ENCODE results near the gene ORC1. TPM values are rescaled to one million over a fixed set of nuclear protein-coding genes. Genes with fewer than 3 reads are reported as not detected.

Gene ORC1
- total RNA-seq, 2 experiments from 2014 or later, result 30.3 to 36.7 TPM

GRCh38 chr1:52423055-52423454 lies 18.8 kb upstream of the ORC1 start:
- H3K4me1 Mint-ChIP-seq, result peaks cover 58% of the 10 kb centered on the region
- ChIA-PET CTCF (interaction anchor here (1.0 kb wide), 1 partner anchor 8 kb away, joined by 4 read pairs; no protein-coding TSS in a partner anchor), POLR2A (interaction anchor here (0.8 kb wide), 1 partner anchor 97 kb away, joined by 3 read pairs; no protein-coding TSS in a partner anchor)
- H3K9me3 Mint-ChIP-seq, result no peaks in the 10 kb centered on the region
- peaks cover 71% of the 10 kb centered on the region for H3K36me3 Mint-ChIP-seq (ENCODE audit: low read depth)
- H3K27ac Mint-ChIP-seq, result peak overlapping the region; percentile 68
- H3K27me3 Mint-ChIP-seq, result no peaks in the 10 kb centered on the region
- DNase-seq, result no peak
- H3K4me3 Mint-ChIP-seq, result no peak overlapping the region

GRCh38 chr1:52420713-52421112 lies 16.5 kb upstream of the ORC1 start:
- Mint-ChIP-seq H3K27me3 (no peaks in the 10 kb centered on the region), H3K9me3 (no peaks in the 10 kb centered on the region), H3K4me3 (no peak overlapping the region), H3K4me1 (peaks cover 53% of the 10 kb centered on the region), H3K27ac (no peak overlapping the region), H3K36me3 (ENCODE audit: low read depth) (peaks cover 74% of the 10 kb centered on the region)
- ChIA-PET POLR2A (no interaction called here), CTCF (interaction anchor here (0.7 kb wide), 1 partner anchor 17 kb away, joined by 3 read pairs; the partner anchor contains the start of genes ORC1 and PRPF38A)
- DNase-seq, result no peak

- Mint-ChIP-seq H3K27me3 (no peaks in the 10 kb centered on the region), H3K9me3 (no peaks in the 10 kb centered on the region), H3K4me3 (no peak overlapping the region), H3K27ac (no peak overlapping the region), H3K36me3 (ENCODE audit: low read depth) (peaks cover 80% of the 10 kb centered on the region), H3K4me1 (peaks cover 27% of the 10 kb centered on the region)
- CTCF ChIA-PET, result no interaction called here
- no peak for DNase-seq
- POLR2A ChIA-PET, result no interaction called here
Measured at GRCh38 chr1:52416811-52417210, 12.6 kb upstream of the ORC1 start.

GRCh38 chr1:52414942-52415341 lies 10.7 kb upstream of the ORC1 start:
- Mint-ChIP-seq H3K36me3 (ENCODE audit: low read depth) (peaks cover 85% of the 10 kb centered on the region), H3K4me1 (peaks cover 23% of the 10 kb centered on the region), H3K27me3 (no peaks in the 10 kb centered on the region), H3K4me3 (no peak overlapping the region), H3K9me3 (no peaks in the 10 kb centered on the region), H3K27ac (no peak overlapping the region)
- DNase-seq, result no peak
- CTCF ChIA-PET, result interaction anchor here (0.8 to 2.8 kb wide), 2 partner anchors 9 to 11 kb away, joined by 4 to 7 read pairs; partner anchors contain the start of genes ORC1 and PRPF38A
- POLR2A ChIA-PET, result no interaction called here

GRCh38 chr1:52413410-52413989 lies 9.3 kb upstream of the ORC1 start:
- H3K27me3 Mint-ChIP-seq, result no peaks in the 10 kb centered on the region
- DNase-seq, result no peak
- CTCF ChIA-PET, result interaction anchor here (1.1 to 2.8 kb wide), 2 partner anchors 9 to 273 kb away, joined by 3 to 7 read pairs; partner anchors contain the start of genes ORC1 and PRPF38A
- H3K27ac Mint-ChIP-seq, result no peak overlapping the region
- peaks cover 18% of the 10 kb centered on the region for H3K4me1 Mint-ChIP-seq
- POLR2A ChIA-PET, result no interaction called here
- peaks cover 82% of the 10 kb centered on the region for H3K36me3 Mint-ChIP-seq (ENCODE audit: low read depth)
- no peak overlapping the region for H3K4me3 Mint-ChIP-seq
- no peaks in the 10 kb centered on the region for H3K9me3 Mint-ChIP-seq

GRCh38 chr1:52404975-52405338 lies 734 bp upstream of the ORC1 start:
- H3K27me3 Mint-ChIP-seq, result no peaks in the 10 kb centered on the region
- H3K4me1 Mint-ChIP-seq, result peaks cover 60% of the 10 kb centered on the region
- H3K27ac Mint-ChIP-seq, result peak overlapping the region; percentile 99
- POLR2A ChIA-PET, result interaction anchor here (0.6 to 1.6 kb wide), 3 partner anchors 20 to 149 kb away, joined by 3 to 9 read pairs (median 3); partner anchors contain the start of gene TUT4
- no peak for DNase-seq
- CTCF ChIA-PET, result interaction anchor here (0.6 to 2.7 kb wide), 15 partner anchors 9 to 605 kb away, joined by 3 to 13 read pairs (median 4); partner anchors contain the start of gene CC2D1B
- peak overlapping the region; percentile 99 for H3K4me3 Mint-ChIP-seq
- peaks cover 56% of the 10 kb centered on the region for H3K36me3 Mint-ChIP-seq (ENCODE audit: low read depth)
- H3K9me3 Mint-ChIP-seq, result no peaks in the 10 kb centered on the region

GRCh38 chr1:52403566-52404115 lies 582 bp downstream of the ORC1 start:
- H3K9me3 Mint-ChIP-seq, result no peaks in the 10 kb centered on the region
- ChIA-PET POLR2A (interaction anchor here (0.5 to 1.6 kb wide), 6 partner anchors 21 to 923 kb away, joined by 3 to 9 read pairs (median 3); partner anchors contain the start of gene TUT4), CTCF (interaction anchor here (0.6 to 2.7 kb wide), 11 partner anchors 9 to 788 kb away, joined by 3 to 13 read pairs (median 5); partner anchors contain the start of gene CC2D1B)
- peak overlapping the region; percentile 99 for H3K4me3 Mint-ChIP-seq
- H3K27me3 Mint-ChIP-seq, result no peaks in the 10 kb centered on the region
- peak; percentile 77 for DNase-seq
- peaks cover 55% of the 10 kb centered on the region for H3K36me3 Mint-ChIP-seq (ENCODE audit: low read depth)
- peaks cover 61% of the 10 kb centered on the region for H3K4me1 Mint-ChIP-seq
- H3K27ac Mint-ChIP-seq, result peak overlapping the region; percentile 99

- peak overlapping the region; percentile 99 for H3K27ac Mint-ChIP-seq
- peaks cover 58% of the 10 kb centered on the region for H3K4me1 Mint-ChIP-seq
- no peaks in the 10 kb centered on the region for H3K9me3 Mint-ChIP-seq
- peaks cover 51% of the 10 kb centered on the region for H3K36me3 Mint-ChIP-seq (ENCODE audit: low read depth)
- no peaks in the 10 kb centered on the region for H3K27me3 Mint-ChIP-seq
- ChIA-PET POLR2A (no interaction called here), CTCF (interaction anchor here (0.5 to 2.7 kb wide), 2 partner anchors 8 to 34 kb away, joined by 3 to 13 read pairs; no protein-coding TSS in a partner anchor)
- H3K4me3 Mint-ChIP-seq, result peak overlapping the region; percentile 99
- DNase-seq, result no peak
Measured at GRCh38 chr1:52402860-52403240, 1.4 kb downstream of the ORC1 start.

GRCh38 chr1:52400131-52400530 lies 4.1 kb downstream of the ORC1 start:
- H3K36me3 Mint-ChIP-seq (ENCODE audit: low read depth), result peaks cover 46% of the 10 kb centered on the region
- no peak overlapping the region for H3K4me3 Mint-ChIP-seq
- ChIA-PET CTCF (interaction anchor here (1.1 to 1.4 kb wide), 2 partner anchors 26 to 55 kb away, joined by 4 read pairs; no protein-coding TSS in a partner anchor), POLR2A (interaction anchor here (0.8 kb wide), 1 partner anchor 257 kb away, joined by 9 read pairs; no protein-coding TSS in a partner anchor)
- H3K27ac Mint-ChIP-seq, result no peak overlapping the region
- DNase-seq, result no peak
- no peaks in the 10 kb centered on the region for H3K9me3 Mint-ChIP-seq
- H3K4me1 Mint-ChIP-seq, result peaks cover 46% of the 10 kb centered on the region
- H3K27me3 Mint-ChIP-seq, result no peaks in the 10 kb centered on the region

GRCh38 chr1:52399629-52400028 lies 4.6 kb downstream of the ORC1 start:
- CTCF ChIA-PET, result interaction anchor here (1.1 to 1.4 kb wide), 2 partner anchors 26 to 56 kb away, joined by 4 read pairs; no protein-coding TSS in a partner anchor
- no peaks in the 10 kb centered on the region for H3K27me3 Mint-ChIP-seq

GRCh38 chr1:52393174-52393573 lies 11.0 kb downstream of the ORC1 start:
- POLR2A ChIA-PET, result no interaction called here
- DNase-seq, result no peak
- Mint-ChIP-seq H3K27ac (no peak overlapping the region), H3K27me3 (no peaks in the 10 kb centered on the region), H3K9me3 (no peaks in the 10 kb centered on the region), H3K4me1 (peaks cover 6% of the 10 kb centered on the region), H3K36me3 (ENCODE audit: low read depth) (peaks cover 56% of the 10 kb centered on the region), H3K4me3 (no peak overlapping the region)
- CTCF ChIA-PET, result interaction anchor here (0.8 to 3.4 kb wide), 2 partner anchors 11 to 176 kb away, joined by 3 to 13 read pairs; partner anchors contain the start of genes ORC1 and PRPF38A

More at GRCh38 chr1:52399629-52400028, 4.6 kb downstream of the ORC1 start:
- no peak overlapping the region for H3K27ac Mint-ChIP-seq
- H3K4me1 Mint-ChIP-seq, result peaks cover 46% of the 10 kb centered on the region
- H3K36me3 Mint-ChIP-seq (ENCODE audit: low read depth), result peaks cover 48% of the 10 kb centered on the region
- DNase-seq, result no peak
- no peak overlapping the region for H3K4me3 Mint-ChIP-seq
- POLR2A ChIA-PET, result interaction anchor here (0.8 kb wide), 1 partner anchor 257 kb away, joined by 9 read pairs; no protein-coding TSS in a partner anchor
- no peaks in the 10 kb centered on the region for H3K9me3 Mint-ChIP-seq

- Mint-ChIP-seq H3K27ac (no peak overlapping the region), H3K27me3 (no peaks in the 10 kb centered on the region), H3K36me3 (ENCODE audit: low read depth) (peaks cover 55% of the 10 kb centered on the region), H3K4me3 (no peak overlapping the region), H3K4me1 (no peaks in the 10 kb centered on the region), H3K9me3 (no peaks in the 10 kb centered on the region)
- POLR2A ChIA-PET, result no interaction called here
- CTCF ChIA-PET, result no interaction called here
- DNase-seq, result no peak
Measured at GRCh38 chr1:52386458-52386857, 17.8 kb downstream of the ORC1 start.

GRCh38 chr1:52385376-52385775 lies 18.8 kb downstream of the ORC1 start:
- no peak for DNase-seq
- CTCF ChIA-PET, result no interaction called here
- no peaks in the 10 kb centered on the region for H3K27me3 Mint-ChIP-seq
- H3K27ac Mint-ChIP-seq, result no peak overlapping the region
- POLR2A ChIA-PET, result no interaction called here
- H3K4me1 Mint-ChIP-seq, result no peaks in the 10 kb centered on the region
- no peaks in the 10 kb centered on the region for H3K9me3 Mint-ChIP-seq
- no peak overlapping the region for H3K4me3 Mint-ChIP-seq
- H3K36me3 Mint-ChIP-seq (ENCODE audit: low read depth), result peaks cover 57% of the 10 kb centered on the region
